GM19372 (cell line): ENCODE measurements around the gene IFNGR1.

ENCODE experiments used
- ATAC-seq: cut with Tn5 transposase; IDR thresholded peaks from one replicate; pipeline ENCODE4 v1.9.1; 2021; ENCODE audit warnings: mild to moderate bottlenecking, low read depth, moderate library complexity; ENCODE audit not compliant: unreplicated experiment

Gene IFNGR1

DNA sequence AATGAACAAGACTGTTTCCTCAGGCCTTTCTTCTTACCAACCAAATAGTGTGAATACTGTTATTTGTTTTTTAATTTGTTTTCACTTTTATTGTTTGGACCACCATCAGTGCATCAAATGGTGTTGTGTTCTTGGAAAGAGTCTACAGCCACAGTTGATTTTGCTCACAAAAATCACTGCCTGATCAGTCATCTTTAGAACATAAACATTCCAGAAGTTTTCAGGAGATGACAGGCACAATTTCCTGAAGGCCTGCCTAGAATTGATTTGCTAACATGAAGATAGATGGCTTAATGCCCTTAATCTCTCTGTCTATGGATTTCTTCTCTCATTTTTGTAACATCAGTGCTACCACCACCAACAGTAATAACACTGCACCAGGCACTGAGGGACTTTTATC is 59.3 kb downstream of the IFNGR1 start:
- no peak for ATAC-seq

DNA sequence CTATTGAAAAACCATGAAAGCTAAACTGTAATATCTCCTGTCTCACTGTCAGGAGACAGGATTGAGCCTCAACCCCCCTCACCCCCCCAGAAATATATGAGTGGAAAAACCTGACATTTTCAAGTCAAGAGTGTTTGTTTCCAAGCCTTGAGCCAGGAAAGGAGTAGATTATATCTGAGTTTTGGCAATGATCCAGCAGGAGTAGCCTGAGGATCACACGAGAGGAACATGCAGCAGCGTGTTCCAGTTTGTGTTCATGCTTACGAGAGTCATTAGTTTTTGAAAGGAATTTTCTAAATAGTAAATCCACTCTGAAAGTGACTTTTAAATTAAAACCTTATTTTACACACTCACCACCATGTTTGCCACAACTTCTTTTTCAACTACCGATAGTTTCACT is 61.6 kb downstream of the IFNGR1 start:
- no peak for ATAC-seq

DNA sequence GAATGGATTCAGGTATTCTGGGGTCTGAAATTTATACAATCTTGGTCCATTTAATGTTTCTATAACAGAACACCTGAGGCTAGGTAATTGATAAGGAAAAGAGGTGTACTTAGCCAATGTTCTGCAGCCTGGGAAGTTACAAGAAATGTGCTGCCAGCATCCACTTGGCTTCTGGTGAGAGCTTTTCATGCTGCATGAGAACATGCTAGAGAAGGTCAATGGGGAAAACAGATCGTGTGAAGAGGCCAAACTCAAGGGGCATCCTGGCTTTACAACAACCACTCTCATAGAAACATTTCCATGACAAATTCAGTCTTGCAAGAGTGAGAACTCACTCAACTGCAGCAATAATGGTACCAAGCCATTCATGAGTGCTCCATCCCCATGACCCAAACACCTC is 62.5 kb downstream of the IFNGR1 start:
- ATAC-seq = no peak

DNA sequence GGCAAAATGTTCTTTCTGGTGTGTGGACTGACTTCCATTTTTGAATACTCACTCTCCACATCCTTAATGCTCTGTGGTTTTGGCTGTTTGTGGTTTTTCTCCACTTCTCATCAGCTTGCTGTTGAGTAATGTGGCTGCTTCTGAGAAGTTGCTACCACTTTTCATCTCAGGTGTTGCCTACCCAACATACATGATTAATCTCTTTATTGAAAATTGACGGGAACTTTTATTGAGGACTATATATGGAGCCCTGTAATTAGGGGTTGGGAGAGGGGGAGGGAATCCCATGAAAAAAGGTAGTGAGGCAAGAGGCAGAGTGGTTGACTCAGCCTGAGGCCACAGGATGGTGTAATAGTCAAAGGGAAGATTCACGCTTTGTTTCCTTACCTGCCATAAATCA is 63.4 kb downstream of the IFNGR1 start:
- no peak for ATAC-seq

DNA sequence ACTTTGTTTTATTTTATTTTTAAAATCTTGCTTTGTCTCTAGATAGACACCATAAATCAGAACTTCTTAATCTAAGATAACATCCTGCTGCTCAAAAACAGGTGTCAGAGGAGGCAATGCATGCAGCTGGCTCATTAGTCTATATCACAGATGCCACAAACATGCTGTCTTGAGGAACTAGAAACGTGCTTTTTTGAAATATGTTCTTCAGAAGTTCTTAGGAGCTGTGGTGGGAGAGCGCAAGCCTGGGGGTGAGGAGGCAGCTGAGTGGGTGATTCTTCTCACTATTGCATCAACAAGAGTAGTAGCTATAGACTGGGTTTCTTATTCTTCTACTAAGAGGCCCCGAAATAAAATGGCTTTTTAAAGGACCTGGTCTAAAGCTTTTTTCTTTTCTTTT is 69.1 kb downstream of the IFNGR1 start:
- no peak for ATAC-seq

DNA sequence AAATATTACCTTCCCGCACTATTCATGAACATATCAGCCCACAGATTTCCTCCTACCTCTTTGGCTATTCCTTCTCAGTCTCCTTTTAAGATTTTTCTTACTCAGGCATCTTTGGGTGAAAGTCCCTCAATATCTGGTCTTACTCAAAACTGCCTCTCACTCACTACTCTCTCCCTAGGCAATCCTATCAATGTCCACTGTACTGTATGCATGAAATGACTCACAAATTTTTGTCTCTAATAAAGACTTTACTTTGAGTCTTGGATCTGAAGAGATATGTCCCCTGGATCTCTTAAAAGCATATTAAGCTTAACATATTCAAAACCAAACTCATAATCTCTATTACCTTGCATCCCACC is 70.2 kb downstream of the IFNGR1 start:
- ATAC-seq = no peak

DNA sequence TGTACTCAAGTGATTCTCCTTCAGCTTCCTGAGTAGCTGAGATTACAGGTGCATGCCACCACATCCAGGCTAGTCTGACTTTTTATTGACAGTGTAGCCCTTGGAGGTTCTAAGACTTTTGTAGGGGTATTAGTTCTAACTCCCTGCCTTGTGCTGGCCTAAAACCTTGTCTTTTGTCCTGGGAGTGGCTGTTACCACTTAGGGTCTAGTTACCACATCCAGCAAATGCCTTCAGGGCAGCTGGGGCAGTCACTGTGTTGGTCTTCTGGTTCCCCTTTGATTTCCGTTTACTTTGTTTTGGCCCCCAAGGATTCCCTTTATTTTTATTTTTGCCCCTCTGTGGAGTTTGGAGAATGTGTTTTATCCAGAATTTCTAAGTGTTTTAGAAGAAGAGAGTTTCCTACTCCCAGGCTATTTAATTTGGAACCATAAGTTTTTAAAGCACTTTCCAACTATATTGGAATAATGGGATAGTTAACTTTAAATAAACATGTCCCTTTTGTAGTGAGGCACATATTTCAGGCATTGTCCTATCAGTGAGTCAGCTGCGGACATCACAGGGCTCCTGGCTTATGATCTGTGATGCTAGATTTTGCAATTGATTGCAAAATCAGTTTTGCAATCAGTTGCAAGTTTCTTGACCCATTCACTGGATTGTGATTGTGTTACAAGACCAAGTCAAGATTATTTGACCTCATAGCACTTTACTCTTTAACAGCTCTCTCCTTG is 70.7 kb downstream of the IFNGR1 start:
- no peak for ATAC-seq
